ENCODE measurements around the gene PDE1A. TPM values are rescaled to one million over a fixed set of nuclear protein-coding genes. Genes with fewer than 3 reads are reported as not detected.

Gene PDE1A
- total and polyA plus RNA-seq, 2 of the 13 experiments (the other 11 are each of a cell fraction or from before 2014, with no cell fraction given) = not detected

DNA sequence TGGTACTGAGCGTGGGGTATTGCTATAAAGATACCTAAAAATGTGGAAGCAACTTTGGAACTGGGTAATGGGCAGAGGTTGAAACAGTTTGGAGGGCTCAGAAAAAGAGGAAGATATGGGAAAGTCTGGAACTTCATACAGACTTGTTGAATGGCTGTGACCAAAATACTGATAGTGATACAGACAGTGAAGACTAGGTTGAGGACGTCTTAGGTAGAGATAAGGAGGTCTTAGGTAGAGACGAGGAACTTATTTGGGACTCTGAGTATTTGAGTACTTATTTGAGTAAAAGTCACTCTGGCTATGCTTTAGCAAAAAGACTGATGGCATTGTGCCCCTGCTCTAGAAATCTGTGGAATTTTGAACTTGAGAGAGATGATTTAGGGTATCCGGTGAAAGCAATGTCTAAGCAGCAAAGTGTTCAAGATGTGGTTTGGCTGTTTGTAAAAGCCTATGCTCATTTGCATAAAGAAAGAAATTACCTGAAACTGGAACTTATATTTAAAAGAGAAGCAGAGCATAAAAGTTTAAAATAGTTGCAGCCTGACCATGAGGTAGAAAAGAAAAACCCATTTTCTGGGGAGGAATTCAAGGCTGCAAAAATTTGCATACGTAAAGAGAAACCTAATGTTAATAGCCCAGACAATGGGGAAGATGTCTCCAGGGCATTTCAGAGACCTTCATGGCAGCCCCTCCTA lies 219.6 kb downstream of the PDE1A start:
- intact Hi-C loops (cut with micrococcal nuclease; ENCODE audit: unreplicated experiment) (no loop called here), in situ Hi-C loops (cut with HindIII; ENCODE audit: extremely low pct_ligation_motif_present, low pct_unique_long_range_greater_than_20kb) (no loop called here)
- no peaks in the 10 kb centered on the region for H3K36me3 ChIP-seq (replicated peaks in 1 of 2; ENCODE audit: control insufficient read depth in 1 of 2, insufficient read depth in 2 of 2, low read length in 2 of 2)
- no peak for TF ChIP-seq GATAD2A (CRISPR knock-in tag; IDR thresholded peaks at IDR 0.05)
- TF ChIP-seq ZMAT5 (CRISPR knock-in tag; IDR thresholded peaks at IDR 0.05; ENCODE audit: borderline replicate concordance, low read depth) = no peak
- no peak for TF ChIP-seq HNF1B (CRISPR knock-in tag; IDR thresholded peaks at IDR 0.05)
- TF ChIP-seq ZBTB34 (CRISPR knock-in tag; IDR thresholded peaks at IDR 0.05) = no peak
- no peak for TF ChIP-seq ZNF704 (CRISPR knock-in tag; IDR thresholded peaks at IDR 0.05; ENCODE audit: borderline replicate concordance)
- no peak for TF ChIP-seq PAF1 (CRISPR knock-in tag; IDR thresholded peaks at IDR 0.05)
- no peak for TF ChIP-seq HMGXB3 (CRISPR knock-in tag; IDR thresholded peaks at IDR 0.05; ENCODE audit: borderline replicate concordance)
- ATAC-seq (no peak), DNase-seq (ENCODE audit: low spot score) (no peak), FAIRE-seq (no peak)
- H3K9ac ChIP-seq (ENCODE audit: insufficient read depth, low read depth, low read length) = no peak overlapping the region
- WGBS (ENCODE audit: low lambda C conversion rate) = 30% methylated on average over 5 of the region's 5 CpGs
- H2AFZ ChIP-seq (ENCODE audit: low read length) = no peak overlapping the region
- H3K9me3 ChIP-seq (ENCODE audit: low read length) = no peaks in the 10 kb centered on the region
- ChIA-PET POLR2A (no interaction called here), CTCF (ENCODE audit: low intra/inter-chr PET ratio, low total read pairs) (no interaction called here)
- H3K27me3 ChIP-seq (ENCODE audit: control insufficient read depth in 1 of 2, insufficient read depth in 2 of 2, low read length in 2 of 2) = no peaks in the 10 kb centered on the region
- BruUV-seq (replicated peaks) = no TSS peak
- no peaks in the 10 kb centered on the region for H3K4me1 ChIP-seq (ENCODE audit: insufficient read depth, low read length)
- H4K20me1 ChIP-seq (ENCODE audit: insufficient read depth, low read length) = no peaks in the 10 kb centered on the region
- H3K79me2 ChIP-seq (ENCODE audit: insufficient read depth, low read length) = no peaks in the 10 kb centered on the region
- no peak overlapping the region for H3K4me3 ChIP-seq (replicated peaks in 1 of 3; ENCODE audit: insufficient read depth in 1 of 3, low read depth in 2 of 3, low read length in 3 of 3)
- no peak overlapping the region for H3K27ac ChIP-seq (ENCODE audit: extremely low read length, insufficient read depth, low read length)
- no peak overlapping the region for H3K4me2 ChIP-seq (ENCODE audit: low read depth, low read length)

All from HepG2 (cell line).